GM21447 (cell line): Measurements from ENCODE around the gene PRKCE.

Source experiments
- ATAC-seq: cut with Tn5 transposase; IDR thresholded peaks from one replicate; pipeline ENCODE4 v1.9.1; 2021; ENCODE audit not compliant: unreplicated experiment

The PRKCE gene

DNA sequence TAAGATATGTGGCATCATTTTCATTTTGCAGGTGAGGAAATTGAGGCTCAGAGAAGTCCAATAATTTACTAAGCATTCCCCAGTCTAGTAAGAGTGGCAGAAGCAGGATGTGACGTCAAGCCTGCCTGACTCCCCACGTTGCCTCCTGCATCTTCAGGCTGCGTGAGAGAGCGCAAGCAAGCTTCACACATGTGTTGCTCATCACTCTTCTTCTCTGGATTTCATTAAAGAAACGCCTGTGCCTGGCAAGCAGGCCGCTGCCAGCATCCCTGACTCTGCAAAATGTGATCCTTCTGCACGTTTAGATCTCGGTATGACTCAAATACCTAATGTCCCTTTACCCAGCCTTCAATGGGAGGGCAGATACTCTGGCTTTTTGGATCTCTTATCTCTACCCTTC lies 96.8 kb downstream of the PRKCE start:
- no peak for ATAC-seq

DNA sequence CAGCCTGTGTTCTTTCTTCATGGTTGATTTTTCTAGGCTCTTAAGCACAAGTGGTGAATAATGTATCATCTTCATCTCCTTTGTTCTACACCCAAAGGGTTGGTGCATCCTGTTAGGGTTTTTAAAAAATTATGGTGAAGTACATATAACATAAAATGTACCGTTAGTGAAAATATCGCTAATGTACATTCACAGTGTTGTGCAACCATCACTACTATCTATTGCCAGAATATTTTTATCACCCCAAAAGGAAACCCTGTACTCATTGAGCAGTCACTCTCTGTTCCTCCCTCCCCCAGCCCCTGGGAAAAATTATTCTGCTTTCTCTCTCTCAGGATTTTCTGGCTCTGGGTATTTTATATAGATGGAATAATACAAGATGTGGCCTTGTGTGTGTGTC lies 98.5 kb downstream of the PRKCE start:
- ATAC-seq: no peak

DNA sequence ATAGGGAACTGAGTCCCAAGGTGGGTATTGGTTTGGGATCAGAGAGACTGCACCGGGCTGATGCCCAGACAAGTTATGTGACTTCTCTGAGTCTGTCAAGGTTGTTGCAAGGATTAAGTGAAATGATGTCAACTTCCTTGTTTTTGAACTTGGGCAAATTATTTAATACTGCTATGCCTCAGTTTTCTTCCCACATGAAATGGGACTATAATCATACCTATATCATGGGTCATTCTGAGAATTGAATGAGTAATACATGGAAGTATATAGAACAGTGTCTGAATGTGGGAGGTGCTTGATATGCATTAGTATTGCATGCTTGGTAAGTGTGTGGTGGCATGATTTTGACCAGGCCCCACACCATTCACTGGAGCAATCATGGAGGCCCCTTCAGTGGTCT lies 99.0 kb downstream of the PRKCE start:
- ATAC-seq: no peak

DNA sequence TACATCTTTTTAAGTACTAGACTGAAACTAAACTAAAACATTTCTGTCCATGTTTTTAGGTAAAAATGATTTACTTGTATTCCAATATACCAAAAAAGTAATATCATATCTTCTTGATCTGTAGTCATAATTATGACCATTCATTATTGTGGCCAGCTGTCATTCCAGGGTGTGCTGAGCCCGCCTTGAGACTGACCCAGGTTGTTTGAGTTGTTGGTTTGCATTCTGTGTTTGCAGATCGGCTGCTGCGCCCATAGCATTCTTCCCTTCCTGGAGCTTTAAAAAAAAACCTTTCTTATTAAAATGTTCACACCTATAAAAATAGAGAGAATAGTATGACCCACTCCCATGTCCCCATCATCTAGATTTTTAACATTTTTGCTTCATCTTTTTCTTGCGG lies 101.9 kb downstream of the PRKCE start:
- ATAC-seq: no peak

DNA sequence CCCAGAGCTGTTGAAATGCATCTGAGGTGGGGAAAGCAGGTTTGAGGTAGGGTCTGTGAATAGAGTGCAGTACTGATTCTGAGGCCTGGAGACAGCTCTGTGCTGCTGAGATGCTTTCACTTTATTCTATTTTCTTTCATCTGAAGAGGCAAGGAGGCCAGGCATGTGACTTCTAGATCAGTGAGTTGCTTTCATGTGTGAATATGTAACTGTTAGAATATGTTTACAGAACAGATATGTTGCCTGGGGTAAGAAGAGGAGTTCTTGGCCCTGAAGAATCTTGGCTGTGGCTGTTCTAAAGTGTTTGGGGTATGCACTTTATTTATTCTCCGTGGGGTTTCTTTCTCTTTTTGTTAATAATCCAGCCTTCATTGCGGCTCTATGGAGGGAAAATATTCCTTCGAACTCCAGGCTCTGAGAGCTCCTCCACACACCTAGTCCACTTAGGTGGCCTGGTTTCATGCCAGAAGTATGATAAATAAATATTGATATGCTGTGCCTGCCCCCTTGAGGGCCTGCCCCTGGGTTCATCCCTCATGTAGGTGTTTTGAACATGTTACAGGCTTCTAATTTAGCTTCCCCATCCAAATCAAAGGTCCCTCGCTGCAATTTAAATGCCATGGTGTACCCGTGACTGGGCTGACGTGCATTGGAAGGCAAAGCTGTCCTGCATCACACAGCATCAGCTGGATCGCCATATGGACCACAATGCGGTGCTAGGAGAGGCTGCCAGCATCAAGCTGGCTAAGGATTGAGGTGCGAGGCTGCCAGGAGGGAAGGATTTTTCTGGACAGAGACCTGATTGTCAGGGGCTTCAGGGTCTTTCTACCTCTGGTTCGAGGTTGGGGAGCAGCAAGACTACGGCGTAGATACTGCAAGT lies 102.9 kb downstream of the PRKCE start:
- no peak for ATAC-seq

DNA sequence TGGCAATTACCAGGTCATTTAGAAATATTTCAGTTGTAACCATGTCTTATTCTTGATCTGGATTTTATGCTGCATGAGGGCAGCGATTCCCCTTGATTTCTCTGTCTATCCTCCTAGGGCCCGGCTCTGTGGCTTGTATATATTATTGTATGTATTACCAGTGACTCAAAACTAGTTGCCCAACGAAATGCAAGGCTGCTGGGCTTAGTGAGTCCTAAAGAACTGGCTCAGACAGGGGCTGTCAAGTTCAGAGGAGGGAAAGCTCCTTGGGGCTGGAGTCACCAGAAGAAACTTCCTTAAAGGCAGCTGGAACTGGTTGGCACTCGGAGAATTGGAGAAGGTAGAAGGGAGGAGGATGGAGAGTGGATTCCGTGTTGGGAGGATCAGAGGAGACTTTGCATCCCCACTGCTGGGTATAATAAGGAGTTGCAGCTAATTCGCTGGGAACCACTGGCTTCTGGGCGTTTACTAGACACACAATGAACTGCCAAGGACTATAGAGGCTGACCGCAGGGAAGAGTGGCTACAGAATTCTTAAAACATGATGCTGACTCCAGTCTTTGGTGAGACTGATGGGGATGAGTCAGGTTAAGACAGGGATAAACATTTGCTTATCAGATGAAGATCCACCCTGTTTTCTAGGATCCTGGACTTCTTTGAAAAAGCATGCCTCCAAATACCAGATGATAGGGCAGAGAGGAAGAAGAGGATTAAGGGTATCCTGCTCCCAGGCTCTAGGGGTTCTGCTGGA lies 104.3 kb downstream of the PRKCE start:
- ATAC-seq: no peak

DNA sequence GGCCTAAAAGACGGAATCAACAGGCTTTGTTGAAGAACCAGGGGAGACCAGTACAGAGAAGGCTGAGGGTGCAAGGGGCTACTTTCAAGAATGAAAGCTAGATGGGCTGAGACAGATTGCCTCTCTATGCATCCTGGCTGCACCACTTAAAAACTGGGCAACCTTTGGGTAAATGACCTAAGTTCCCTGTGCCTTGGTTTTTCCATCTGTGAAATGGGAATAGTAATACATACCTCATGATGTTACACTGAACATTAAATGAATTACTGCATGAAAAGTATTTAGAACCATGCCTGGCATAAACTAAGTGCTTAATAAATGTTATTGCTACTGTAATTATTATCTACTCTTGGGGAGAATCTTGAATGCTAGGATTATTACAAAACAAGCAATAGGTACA lies 106.5 kb downstream of the PRKCE start:
- ATAC-seq: no peak

DNA sequence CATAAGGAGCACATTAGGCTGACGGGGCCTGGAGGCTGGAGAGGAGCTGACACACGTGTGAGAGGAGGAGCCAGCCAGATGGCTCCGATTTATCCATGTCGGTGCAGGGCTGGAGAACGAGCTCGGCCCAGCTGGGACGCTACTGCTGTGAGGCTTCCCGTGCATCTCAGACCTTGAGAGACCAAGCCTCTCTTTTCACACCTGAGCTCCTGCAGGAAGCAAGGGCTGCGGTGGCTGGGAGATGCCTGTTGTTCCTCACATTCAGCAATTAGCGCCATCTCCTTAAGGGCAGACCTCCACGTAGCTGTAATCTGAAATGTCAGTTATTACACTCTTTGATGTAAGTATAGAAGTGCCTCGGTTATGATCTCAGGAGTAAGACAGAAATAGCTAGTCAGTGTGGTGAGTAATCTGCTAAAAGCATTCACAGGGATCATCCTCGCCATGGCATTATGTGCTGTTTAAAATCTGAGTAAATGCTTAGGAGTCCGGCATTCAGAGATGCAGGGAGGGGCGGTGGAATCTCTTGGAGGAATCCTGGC lies 107.9 kb downstream of the PRKCE start:
- no peak for ATAC-seq

DNA sequence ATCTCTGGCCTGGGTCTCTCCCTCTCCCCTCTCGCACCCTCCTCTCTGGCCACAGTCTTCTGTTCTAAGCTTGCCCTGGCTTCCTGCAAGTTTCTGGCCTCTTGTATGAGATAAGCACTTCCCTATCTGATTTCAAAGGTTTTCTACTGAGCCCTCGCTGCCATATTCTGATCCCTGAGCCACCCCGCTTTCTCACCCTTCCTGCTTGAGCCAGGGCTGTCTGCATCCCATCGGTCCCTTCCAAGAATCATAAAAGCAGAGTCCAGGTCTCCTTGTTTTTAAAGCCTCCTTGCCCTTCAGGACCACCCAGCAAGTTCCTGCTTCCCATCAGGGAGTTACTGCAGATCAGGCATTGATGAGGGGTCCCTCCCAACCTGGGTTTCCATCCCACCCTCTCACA lies 110.2 kb downstream of the PRKCE start:
- ATAC-seq: no peak

DNA sequence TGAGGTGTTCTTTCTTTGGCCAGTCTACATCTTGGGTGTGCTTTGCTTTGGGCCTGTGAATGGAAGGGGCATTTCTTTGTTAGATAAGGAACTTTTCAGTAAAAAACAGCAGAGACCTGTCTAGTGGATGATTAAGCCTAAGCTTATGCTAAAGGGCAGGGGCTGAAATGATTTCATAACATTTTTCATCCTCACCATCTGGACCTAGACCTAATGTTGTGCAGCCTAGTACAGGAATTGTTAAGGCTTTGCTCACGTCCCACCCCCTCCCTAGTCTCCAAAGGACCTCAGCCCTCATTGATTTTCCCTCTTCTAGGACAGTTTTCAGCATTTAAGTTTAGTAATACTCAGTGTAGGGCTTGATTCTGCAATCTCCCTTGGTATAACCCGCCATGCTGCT lies 111.8 kb downstream of the PRKCE start:
- no peak for ATAC-seq

DNA sequence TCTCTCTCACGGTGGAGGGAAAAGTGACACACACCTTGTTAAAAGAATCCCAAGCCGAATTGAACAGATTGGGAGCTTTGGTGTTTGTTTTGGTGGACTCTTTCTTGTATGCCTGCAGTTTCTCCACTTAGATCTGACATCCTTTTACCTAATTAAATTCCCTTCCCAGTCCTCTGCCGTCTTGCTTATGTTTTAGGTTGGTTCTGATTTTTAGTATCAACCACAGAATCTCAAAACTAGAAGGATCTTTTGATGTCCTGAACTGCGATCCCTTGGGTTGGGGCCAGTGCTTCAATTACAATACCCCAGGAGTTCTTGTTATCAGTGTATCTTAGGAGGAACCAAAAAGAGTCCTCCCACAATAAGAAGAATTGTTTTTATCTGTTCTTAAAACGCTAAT lies 112.3 kb downstream of the PRKCE start:
- no peak for ATAC-seq

DNA sequence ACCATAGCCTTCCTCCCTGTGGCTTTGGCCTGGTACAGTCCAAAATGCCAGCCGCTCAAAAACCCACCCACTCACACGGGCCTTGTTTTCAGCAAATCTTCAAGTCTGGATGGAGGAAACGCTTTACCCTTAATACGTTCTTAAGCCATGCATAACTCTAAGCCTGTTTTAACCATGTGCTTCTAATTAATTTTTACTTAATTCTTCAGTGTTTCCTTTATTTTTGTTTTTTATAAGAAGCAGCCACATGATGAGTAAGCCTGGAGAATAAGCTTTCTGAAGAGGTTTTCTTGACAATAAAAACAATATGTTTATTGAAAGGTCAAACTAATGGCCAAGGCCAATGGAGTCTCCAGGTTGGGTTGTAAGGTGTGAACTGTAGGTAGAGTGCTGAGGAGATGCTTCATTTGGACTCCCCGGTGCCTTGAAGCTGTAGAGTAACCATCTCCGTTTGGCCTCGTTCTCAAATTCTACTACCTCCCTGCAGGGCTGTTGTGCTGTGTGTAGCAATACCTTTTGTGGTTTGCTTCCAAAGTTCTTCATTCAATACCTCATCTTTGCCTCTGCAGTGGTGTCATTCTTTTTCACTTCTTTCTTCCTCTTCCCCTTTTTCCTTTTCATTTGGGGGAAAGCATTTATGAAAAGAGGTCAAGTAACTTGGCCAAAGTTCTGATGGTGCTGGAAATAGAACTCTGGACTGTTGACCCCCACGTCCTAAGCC lies 113.7 kb downstream of the PRKCE start:
- no peak for ATAC-seq

DNA sequence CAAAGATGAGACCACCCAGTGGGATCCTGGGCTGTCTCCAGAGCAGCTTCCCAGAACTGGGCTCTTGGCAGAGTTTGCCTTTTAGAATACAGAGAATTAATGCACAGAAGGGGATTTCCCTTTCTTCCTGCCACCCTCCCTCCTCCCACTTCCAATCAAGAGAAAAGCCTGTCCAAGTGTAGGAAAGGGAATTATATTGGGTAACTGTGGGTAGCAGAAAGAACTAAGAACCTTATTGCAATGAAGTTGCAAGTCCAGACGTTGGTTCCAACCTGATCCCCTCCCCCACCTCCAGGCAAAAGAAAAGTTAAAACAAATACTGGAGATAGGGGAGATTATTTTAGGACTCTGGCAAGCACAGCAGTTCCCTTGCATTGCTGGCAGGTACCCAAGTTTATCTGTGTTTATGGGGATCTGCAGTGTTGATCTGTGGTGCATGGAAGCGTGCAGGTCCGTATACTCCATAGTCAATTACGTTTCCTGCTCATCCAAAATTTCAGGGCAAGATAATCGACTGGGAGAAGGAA lies 114.3 kb downstream of the PRKCE start:
- ATAC-seq: no peak

DNA sequence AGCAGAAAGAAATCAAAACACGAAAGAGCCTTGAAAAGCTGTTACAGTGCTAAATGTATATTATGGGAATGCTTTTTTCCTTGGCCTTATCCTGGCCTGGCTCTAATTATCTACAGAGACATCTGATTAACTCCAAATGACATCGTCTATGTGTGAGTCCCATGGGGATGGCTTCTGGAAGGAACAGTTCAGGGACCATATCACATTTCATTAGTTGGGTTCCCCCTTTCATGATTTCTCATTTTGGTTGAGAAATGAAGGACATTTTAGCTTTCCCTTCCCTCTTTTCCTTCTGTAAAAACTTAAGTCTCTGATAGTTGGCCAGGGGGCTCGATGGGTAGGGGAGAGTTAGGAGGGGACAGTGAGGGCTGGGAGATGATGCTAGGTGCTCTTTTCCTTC lies 116.7 kb downstream of the PRKCE start:
- ATAC-seq: no peak

DNA sequence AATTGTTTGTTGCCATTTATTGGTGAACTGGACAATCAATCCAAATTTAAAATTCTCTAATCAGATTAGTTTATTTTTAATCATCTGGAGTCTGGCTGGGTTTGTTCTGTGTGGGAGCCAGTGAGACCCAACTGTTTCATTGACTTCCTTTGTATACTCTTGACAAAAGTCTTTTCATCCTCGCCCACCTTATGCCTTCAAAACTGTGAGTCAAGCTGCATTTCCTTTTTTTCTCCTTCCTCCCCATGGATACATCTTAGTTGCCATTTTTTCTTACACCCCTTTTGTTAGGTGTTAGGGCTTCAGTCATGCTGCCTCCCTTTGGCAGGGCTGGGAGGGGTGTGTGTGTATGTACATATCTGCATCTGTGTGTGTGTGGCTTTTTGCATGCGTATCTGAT lies 117.6 kb downstream of the PRKCE start:
- ATAC-seq: no peak

DNA sequence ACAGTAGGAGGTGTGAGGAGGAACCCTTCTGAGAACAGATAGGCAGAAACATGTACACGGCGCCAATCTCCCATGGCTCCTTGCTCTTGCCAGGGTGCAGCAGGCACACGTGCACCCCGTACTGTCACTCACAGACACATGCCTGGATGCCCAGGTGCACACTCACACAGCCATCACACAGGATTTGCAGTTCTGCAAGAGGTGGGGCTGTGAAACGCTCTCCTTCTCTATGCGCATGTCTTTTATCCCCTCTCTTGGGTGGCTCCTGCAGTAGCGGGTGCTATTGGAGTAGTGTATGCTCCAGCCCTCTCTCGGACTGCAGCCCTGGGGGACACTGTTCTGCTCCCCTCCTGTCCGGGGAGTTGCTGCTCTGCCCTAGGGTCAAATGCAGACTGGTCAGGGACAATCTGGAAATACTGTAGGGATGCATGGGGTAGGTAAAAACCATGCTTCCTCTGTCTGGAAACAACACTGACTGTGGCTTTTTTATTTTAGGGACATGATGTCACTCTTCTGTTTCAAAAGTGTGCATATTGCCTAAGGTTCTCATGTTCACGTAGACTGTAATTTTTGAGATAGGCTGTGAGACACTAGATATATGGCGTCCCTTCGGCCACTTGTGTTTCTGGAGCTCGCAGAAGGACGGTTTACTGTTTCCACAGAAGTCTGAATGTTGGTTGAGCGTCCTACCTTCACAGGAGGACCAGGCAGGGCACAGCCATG lies 118.5 kb downstream of the PRKCE start:
- ATAC-seq: no peak

DNA sequence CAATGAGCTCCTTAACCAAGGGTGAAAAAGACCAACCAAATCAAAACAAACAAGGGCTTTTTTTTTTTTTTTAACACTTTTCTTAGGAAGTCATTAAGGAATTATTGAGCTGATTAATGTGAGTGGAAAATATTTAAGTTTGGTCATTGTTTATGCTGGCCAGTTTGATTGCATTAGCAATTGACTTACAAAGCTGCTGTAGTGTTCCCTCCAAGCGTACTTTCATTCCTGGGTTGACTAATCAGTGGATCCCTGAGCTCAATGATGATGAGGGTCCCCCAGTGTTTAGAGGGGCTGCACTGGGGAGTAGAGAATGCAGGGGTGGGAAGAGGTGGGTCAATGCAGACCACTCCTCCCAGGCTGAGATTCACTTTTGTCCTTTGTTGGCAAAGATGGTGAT lies 119.3 kb downstream of the PRKCE start:
- ATAC-seq: no peak

DNA sequence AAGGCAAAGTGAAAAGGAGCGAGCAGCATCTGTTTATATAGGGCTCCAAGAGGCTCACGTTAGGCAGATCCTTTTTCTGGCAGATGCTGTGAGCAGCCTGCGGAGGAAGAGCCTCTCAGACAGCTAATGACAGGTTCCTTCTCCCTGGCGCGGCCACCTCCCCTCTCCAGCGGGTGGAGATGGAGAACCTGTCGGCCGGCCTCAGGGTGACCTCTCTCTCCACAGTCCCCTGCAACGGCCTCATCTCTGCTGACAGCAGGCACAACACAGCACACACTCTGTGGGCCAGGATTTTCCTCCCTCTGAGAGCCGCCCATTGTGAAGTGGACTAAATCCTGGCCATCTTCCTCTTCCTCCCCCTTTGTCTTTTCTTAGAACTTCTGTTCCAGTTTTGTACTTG lies 119.8 kb downstream of the PRKCE start:
- no peak for ATAC-seq

DNA sequence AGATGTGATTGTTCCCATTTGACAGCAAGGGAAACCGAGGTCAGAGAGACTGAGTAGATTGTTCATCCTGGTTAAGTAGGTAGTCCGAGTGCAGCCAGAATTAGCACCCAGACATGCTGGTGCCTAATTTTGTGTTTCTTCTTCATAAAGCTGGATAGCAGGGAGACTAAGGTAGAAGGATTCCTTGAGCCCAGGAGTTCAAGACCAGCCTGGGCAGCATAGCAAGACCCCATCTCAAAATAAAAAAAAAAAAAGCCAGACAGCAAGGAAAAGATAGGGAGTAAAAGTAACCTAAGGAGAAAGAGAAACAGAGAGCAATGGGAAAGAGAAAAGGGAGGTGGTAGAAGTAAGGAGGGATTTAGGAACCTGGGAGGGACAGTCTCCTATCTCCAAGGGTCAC lies 120.6 kb downstream of the PRKCE start:
- ATAC-seq: no peak

DNA sequence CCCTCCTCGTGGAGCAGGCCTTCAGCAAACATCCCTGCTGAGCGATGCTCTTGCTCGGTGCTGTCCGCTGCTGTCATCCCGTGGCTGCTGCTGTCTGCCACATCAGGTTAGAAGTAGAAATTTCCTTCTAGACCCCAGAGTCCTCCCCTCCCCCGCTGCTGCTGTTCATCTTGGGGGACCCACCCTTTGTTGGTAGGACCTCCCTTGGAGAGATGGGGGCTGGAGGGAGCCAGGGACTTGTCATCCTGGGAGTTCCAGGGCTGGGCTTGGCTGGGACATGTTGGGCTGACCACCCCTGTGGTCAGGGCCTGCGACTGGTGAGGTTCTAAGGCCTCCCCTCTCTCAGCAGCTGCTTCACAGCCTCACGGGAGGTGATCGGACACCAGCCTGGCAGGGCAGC lies 122.4 kb downstream of the PRKCE start:
- ATAC-seq: no peak
